HG02798 (cell line): ENCODE measurements around the gene POLR1A.
"Not testable (repeated sequence)": the region's sequence is repeated elsewhere in the genome, so short reads cannot be mapped to it uniquely, and the experiment has no call there.

Experiments used
- ATAC-seq: cut with Tn5 transposase; IDR thresholded peaks from one replicate; pipeline ENCODE4 v1.9.1; 2021; ENCODE audit warnings: mild to moderate bottlenecking; ENCODE audit not compliant: unreplicated experiment, poor library complexity

POLR1A gene

DNA sequence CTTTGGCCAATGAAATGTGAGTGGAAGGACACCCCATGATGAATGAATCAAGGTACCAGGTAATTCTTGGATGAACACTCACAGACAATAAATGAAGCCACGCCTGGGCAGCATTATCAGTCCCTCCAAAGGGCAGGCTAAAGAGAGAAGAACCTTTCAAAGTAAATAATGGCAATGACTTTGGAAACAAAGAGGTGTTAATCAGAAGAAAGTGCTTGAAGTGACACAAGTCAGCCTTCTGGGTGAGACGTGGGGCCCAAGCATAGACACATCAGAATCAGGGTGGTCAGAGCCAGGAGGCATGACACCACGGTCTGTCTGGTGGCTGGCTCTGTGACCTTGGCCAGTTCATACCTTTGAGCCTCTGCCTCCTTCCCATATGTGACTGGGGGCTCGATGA is 103.3 kb downstream of the POLR1A start:
- ATAC-seq, result no peak

DNA sequence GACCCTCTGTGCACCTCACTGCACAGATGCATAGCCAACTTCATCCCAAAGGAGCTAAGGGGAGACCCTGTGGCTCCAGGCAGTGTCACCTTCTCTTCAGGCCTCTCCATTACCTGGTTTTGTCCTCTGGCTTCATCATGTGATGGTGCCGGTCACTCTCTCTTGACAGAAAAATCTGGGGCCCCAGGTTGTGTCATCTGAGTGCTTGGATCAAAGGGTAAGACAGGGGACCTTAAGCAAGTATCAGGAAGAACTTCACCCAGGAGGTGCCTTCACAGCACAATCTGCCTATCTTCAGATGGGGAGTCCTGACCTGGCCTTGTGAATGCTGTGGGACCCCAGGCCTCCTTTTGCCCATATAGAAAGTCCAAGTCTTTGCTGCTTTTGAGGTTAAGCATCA is 104.4 kb downstream of the POLR1A start:
- no peak for ATAC-seq

DNA sequence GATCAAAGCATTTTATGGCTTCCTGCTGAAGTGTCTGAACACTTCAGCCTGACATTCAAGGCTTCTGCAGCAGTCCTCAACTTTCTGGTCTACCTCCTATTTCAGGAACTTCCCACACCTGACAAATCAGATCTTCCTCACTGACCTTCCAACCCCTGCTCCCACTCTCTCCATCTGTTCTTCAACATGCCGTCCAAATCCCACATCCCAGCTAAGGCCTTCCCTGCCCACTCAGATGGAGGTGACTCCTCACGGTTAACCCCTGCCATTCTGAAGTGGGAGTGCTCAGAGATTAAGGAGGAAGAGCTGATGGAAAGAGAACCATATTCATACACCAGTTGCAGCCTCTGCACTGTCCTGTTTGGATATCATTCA is 104.8 kb downstream of the POLR1A start:
- ATAC-seq, result no peak

DNA sequence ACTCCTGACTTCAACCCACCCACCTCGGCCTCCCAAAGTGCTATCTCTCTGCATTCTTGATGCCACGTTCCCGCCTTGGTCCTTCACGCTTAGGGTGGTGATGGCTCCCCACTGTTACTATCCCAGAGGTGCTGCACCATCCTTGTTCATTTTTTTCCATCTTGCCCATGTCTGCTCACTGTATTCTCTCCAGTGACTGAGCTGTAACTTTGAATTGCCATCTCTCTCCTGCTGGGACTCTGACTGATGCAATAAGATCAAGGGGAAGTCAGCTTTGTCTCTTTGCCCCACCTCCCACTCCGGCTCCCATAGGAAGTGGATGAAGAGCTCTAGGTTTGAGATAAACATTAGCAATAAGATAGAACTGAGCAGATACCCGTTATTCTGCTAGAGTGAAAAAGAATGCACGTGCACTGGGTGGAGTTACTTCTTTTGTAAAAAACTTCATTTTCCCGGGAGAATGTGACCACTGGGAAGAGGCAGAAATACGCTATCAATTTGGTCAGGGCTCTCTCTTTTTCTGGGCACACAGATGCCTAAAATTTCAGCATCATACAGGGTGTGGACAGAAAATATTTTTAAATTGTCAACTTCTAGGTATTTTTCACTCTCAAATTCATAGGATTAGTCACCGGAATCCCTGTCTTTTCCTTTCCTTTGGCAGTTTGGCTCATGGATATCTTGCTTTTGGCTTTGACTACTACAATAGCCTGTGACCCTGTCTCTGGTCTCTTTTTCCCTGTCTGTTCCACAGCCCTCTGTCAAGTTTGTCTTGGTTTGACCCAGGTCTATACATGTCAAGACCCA is 105.4 kb downstream of the POLR1A start:
- no peak for ATAC-seq

DNA sequence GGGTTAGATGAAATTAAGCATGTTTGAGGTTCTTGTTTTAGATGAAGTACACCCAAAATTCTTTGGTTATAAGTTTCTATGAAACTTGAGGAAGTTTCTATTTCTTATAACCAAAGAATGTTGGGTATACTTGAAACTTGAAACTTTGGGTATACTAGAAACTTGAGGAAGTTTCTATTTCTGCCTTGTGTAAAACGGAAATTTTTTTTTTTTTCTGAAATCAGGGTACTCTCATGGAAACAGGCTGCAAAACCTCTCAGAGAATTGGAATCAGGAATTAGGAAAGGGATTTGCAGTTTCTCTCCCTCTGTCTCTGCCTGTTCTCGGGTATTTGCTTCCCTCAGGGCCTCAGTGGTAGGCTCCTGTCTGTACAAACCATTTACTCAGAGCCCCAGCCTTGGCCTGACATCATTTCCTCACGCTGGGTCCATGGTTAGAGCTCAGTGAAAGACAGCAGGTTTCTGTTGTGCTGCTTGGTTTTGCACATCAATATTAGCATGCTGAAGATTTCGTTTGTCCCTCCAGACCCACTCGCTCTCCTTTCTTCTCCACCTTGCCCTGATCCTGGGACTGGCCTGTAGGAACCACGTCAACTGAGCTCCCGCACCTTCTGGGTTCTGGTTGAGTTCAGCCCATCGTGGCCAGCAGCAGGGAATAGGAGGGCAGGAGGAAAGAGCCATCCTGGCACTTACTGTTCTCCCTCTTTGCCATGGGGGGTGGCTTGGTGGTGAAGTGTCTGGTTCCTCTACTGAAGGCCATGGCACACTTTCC is 106.4 kb downstream of the POLR1A start:
- peak; percentile 89 for ATAC-seq

DNA sequence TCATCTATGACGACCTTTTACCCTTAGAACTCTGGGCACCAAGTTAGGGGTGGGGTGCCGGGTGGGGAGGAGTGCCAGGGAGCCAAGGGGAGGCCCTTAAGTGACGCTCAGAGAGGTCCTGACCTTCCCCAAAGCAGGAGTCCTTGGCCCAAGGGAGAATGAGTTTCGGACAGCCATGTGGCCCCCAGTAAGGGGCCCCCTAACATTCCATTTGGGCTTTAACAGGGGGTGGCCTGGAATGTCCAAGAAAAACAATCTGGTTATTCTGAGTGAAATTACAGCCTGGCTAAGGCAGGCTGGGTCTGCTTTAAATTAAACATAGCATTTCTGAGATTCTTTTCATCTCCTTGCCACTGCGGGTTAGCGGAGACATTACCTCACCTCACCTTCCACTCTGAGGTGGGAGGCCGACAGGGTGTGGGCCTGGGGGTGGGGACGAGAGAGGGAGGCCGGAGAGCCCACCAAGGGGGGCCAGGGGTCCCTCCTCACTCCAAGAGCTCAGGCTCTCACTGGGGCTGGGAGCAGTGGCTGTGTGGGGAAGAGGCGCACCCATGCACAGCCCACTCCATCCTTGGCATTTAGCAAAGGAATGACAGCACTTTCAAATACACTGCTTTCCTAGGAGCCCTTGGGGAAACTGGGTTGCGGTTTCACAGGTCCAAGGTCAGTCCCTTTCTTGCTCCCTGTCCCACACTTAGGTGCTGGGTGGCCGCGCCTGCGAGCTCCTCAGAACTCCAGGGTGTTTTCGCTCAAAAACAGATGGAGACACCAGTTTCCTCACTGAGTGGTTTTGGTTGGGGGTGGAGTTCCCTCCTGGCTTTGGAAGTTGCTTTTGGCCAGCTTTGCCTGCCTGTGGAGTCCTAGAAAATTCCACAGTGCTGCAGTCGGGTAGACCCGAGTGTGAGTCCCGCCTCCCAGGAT is 107.4 kb downstream of the POLR1A start:
- no peak for ATAC-seq

DNA sequence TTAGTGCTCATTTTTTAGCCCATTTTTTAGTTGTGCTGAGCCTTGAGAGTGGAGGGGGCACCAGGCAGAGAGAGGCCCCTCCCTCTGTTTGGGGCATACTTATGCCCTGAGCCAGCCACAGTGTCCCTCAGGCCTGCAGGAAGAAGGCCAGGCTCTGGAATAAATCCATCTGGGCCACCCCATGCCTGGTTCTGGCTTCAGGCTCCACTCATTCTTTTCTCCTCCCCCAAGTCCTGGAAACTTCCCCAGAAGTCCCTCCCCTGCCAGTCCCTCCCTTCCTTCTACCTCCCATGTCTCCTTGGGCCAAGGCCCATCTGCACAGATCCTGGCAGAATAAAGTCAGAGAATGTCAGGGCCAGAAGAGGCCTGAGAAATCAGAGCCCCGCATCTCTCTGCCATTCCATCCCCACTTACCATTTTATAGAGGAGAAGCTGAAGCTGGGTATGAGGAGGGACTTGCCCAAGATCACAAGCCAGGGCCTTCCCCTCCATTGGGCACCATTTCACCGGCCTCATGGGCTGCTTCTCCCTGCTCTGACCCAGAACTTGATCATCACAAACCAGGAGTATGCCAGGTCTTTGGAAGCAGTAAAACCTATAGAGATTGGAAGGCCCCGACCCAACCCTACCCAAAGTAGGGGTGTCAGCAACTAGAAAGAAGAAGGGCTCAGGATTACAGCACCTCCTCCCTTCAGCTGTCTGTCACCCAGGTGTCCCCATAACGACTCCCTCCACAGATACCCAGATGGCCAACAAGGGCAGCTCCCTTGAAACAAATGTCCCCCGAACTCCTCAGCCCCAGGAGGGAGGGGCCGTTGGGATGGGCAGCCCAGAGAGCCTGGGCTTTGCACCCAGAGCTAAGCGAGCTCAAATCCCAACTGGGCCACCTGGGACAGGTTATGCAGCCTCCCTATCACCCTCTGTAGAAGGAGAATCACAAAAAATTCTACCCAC is 108.4 kb downstream of the POLR1A start:
- ATAC-seq, result no peak

DNA sequence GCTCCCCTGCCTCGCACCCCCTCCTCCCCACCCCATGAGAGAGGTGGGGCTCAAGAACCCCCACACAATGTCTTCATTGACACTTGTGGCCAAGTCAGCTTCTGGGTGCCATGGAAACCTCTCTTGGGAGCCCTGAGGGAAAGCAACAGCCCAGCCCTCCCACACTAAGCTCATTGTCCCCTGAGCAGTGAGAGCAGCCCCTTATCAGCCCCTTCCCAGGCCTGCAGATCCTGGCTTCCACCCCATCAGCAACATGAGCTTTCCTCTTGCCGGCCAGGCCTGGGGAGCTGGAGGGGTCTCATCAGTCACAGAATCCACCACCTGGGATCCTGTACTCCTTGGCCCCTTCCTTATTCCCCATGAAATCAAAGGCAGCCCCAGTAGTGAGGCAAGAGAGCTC is 109.1 kb downstream of the POLR1A start:
- ATAC-seq, result no peak

DNA sequence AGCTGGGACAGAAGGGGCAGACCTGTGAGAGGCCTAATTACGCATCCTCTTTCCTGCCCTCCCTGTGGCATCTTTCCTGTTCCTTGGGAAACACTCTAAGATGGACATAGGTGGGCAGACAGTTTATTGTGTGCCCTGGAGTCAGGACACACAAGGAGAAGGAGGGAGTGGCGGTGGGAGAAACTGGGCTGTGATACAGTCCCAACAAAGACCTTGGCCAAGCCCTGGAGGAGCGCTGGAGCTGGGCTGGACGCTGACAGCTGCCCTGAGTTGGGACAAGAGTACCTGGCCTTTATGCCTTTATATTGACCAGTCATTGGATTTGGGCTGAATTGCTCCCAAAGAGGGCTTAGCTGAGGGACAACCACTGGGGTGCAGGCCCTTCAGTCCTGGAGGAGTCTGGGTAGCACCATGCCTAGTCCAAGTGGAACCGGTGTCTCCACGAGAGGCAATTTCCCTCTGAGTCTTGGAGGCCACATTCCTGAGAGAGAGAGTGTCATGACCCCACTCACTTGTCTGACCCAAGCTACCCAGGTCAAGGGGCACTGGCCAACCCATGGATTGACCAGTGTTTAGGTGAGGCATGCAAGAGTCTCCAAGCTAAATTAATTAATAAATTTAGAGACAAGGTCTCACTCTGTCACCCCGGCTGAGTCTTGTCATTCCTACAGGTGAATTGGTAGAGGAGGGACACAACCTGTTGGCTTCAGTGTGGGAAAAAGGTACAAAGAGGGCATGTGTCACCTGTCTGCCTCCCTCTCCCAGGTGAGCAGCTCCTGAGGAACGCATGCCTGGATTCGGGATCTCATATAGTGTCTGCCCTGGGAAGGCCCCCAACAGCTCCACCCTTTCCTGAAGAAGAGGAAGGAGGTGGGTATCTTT is 109.8 kb downstream of the POLR1A start:
- no peak for ATAC-seq

DNA sequence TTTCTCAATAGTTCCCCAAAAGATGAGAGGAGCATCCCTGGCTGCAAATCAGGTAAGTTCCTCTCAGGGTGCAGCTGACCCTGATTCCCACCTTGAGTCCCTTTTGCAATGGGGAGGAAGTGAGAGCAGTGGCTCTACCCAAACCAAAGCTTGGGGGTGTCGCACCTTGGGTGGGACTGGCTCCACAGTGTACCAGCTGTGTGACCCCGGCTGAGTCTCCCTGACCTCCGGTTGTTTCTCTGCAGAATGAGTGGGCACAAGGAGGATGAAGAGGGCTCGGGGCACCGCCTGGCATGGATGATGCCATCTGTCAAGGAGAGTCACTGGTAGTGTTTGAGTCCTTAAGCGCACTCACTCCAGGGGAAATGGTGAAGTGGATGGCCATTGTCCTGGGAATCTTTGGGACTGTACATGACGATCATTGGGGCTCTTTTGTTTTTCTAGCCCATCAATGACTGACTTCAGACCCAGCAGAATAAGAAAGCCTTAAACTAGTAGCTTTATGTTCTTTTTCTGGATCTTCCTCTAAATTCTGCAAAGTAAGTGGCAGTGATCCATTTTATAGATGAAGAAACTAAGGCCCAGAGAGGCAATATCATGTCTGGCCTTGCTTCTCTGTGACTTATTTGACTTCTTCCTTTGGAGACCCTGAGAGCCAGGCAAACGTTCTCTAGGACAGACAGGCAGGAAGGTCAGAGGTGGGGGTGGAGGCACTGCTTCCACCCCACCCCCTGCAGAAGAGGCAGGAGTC is 110.6 kb downstream of the POLR1A start:
- ATAC-seq, result no peak

DNA sequence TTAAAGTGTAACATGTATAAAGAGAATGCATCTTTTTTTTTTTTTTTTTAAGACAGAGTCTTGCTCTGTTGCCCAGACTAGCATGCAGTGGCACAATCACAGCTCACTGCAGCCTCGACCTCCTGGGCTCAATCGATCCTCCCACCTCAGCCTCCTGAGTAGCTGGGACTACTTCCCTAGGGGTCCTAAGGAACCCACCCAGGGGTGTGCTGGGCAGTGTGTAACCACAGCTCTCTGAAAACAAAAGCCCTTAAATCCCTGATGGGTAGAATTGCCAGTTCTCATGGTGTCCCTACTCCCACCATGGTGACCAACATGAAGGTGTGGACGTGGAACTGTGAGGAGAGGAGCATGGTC is 111.3 kb downstream of the POLR1A start:
- ATAC-seq, result peak; percentile 7

DNA sequence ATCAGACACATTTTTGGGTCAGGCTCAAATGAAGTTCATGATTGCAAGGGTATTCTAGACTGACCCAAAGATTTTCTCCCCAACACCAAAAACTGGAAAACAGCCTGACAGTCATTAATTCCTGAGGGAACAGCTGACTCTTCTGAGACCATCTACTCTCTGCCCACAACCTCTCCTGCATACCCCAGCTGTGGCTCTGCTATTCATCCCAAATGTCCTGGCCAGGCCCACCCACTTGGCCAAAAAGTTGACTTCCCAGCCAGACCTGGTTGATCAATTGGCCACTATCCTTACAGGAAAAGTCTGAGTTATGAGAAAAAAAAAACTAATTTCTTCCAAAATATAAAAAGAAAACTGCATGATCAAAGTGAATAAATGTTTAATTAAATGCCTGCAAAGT is 113.1 kb downstream of the POLR1A start:
- ATAC-seq, result no peak

DNA sequence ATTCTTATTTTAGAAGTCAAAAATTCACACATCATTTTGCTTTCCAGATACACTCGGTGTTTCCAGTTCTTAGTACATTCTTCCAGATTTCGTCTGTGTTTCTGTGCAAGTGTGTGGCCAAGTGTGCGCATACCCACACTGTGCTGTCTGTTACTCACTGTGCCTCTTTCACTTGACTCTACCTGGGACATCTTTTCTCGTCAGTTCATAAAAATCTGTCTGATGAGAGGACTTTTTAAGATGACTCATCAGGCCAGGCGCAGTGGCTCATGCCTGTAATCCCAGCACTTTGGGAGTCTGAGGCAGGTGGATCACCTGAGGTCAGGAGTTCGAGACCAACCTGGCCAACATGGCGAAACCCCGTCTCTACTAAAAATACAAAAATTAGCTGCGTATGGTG is 113.6 kb downstream of the POLR1A start:
- ATAC-seq, result not testable (repeated sequence)

DNA sequence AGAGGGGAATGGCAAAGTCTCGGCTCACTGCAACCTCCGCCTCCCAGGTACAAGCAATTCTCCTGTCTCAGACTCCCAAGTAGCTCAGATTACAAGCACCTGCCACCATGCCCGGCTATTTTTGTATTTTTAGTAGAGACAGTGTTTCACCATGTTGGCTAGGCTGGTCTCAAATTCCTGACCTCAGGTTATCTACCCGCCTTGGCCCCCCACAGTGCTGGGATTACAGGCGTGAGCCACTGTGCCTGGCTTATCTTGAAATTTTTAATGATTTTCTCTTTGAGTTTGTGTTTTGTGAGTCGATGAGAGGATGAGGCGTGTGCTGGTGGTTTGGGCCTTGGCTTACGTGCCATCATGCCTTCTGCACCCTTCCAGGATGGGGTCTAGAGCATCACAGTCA is 115.6 kb downstream of the POLR1A start:
- ATAC-seq, result no peak

DNA sequence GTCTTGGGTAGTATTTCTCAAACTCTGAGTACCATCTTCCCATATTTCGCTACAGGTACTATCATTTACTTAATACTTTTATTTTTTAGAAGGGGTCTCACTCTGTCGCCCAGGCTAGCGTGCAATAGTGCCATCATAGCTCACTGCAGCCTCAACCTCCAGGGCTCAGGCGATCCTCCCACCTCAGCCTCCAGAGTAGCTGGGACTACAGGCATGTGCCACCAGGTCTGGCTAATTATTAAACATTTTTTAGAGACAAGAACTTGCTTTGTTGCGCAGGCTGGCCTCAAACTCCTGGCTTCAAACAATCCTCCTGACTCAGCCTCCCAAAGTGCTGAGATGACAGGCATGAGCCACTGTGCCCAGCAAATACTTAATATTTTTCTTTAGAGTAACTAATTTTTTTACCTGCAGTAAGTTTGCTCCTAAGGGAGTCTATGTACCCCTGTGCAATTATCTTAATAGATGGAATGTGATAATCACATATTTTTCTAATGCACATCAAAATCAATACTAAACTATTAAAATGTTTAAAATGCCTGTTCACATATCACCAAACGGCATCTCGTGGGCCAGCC is 116.3 kb downstream of the POLR1A start:
- no peak for ATAC-seq

DNA sequence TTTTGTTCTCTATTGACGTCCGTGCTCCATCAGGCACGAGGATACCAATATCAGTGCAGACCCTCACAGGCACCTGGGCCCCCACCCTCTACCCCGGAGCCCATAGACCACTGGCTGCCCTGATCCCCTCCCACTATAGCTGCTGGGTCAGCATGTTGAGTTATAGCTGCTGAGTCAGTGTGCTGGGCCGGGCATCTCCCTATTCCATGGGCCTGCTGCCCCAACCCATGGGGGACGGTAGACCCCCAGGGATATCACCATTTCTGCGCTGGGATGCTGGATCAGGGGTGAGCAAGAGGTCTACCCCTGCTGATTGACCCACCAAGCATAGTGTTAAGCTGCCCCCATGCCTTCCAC is 116.8 kb downstream of the POLR1A start:
- ATAC-seq, result no peak

DNA sequence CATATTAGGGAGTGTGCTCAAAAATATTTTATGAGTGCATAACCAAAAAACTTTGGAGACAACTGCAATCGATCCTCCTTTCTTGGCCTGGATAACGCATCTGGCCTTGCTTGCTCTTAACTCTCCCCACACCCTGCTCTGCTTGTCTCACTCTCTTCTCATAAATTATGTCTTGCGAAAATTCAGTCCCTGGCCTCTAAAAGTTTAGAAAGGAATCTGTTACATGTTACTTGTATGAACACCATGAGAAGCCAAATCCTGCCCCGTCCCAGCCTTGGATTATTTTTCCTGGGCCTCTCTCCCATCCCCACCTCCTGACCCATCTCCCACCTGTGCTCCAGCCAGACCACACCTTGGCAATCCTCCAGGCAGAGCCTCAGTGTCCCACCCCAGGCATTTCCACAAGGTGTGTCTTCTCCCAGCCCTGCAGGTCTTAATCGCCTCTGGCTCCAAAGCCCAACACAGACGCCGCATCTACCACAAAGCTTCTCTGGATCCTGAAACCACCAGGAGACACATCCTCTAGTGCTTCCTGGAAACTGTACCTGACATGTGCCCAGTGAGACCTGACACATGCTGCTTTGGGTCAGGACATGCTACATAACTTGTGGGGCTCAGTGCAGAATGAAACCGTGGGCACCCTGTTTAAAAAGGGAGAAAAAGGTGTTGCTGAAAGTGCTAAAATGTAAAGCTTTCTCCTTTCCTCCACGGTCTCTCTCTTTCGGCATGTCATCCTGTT is 117.3 kb downstream of the POLR1A start:
- ATAC-seq, result no peak
